GM12878 (cell line): ENCODE data around the gene OR11H12. TPM values are rescaled to one million over a fixed set of nuclear protein-coding genes. Genes with fewer than 3 reads are reported as not detected.
"Not testable (repeated sequence)": the region's sequence is repeated elsewhere in the genome, so short reads cannot be mapped to it uniquely, and the experiment has no call there.

Experiments used
- ATAC-seq: fragments of 200-7000 bp; cut with Tn5 transposase; 3 replicates; pipeline ENCODE4 v1.9.1; 2020; ENCODE audit warnings: mild to moderate bottlenecking, moderate library complexity
- Bru-seq: library from RNA; stranded (reverse); fragments of 400-500 nt; gene quantifications from one replicate; lab custom pipeline; 2021; lab: Mats Ljungman, UMichigan
- BruChase-seq, 2 experiments: library from RNA; stranded (reverse); fragments of 400-500 nt; gene quantifications; one replicate each; lab custom pipeline; 2021; lab: Mats Ljungman, UMichigan
- BruUV-seq: library from RNA; stranded (reverse); fragments of 400-500 nt; replicated peaks from 2 replicates; lab custom pipeline; 2021; lab: Mats Ljungman, UMichigan
- CTCF ChIA-PET: fragments of 300-600 bp; sonication (Branson Sonifier 250); formaldehyde crosslinking; extraction: SDS; loops from one replicate; lab custom pipeline; 2021; ENCODE audit warnings: inconsistent platforms; lab: Yijun Ruan, JAX
- POLR2A ChIA-PET: fragments of 350-600 bp; formaldehyde crosslinking; extraction: SDS; loops from one replicate; lab custom pipeline; 2021; ENCODE audit warnings: inconsistent platforms; lab: Charles Lee
- RAD21 ChIA-PET: fragments of 300-600 bp; sonication (Branson Sonifier 250); formaldehyde crosslinking; loops from one replicate; lab custom pipeline; 2023; ENCODE audit warnings: antibody characterized with exemption; ENCODE audit not compliant: unreplicated experiment; lab: Charles Lee
- SMC1A ChIA-PET: fragments of 300-600 bp; sonication (Branson Sonifier 250); formaldehyde crosslinking; loops from one replicate; lab custom pipeline; 2023; ENCODE audit not compliant: unreplicated experiment, uncharacterized antibody; lab: Charles Lee
- DNase-seq: peaks from one replicate; pipeline ENCODE4 v3.0.0-alpha.2; 2011; ENCODE audit warnings: low read depth, low spot score
- FAIRE-seq: peaks from 3 replicates; lab custom pipeline; 2011; peaks lifted over from hg19 to GRCh38; lab: Jason Lieb, UNC
- H2AFZ ChIP-seq: 2 replicates; pipeline ENCODE4 v1.6.0; 2011; ENCODE audit warnings: low read depth, low read length, control low read depth; ENCODE audit not compliant: control insufficient read depth
- H3K27ac ChIP-seq: 2 replicates; pipeline ENCODE4 v1.5.1; 2011; ENCODE audit warnings: control low read depth; ENCODE audit not compliant: control insufficient read depth, insufficient read depth
- H3K27me3 ChIP-seq, 2 experiments: replicated peaks in 1 of 2; 2 replicates each; pipeline versions ENCODE4 v1.6.0 to v1.6.1; 2011; ENCODE audit warnings: low read length in 1 of 2; ENCODE audit not compliant: control insufficient read depth in 2 of 2, insufficient read depth in 2 of 2
- H3K36me3 ChIP-seq, 2 experiments: 2 replicates each; pipeline ENCODE4 v1.5.1; 2011; ENCODE audit warnings: low read length in 1 of 2; ENCODE audit not compliant: control insufficient read depth in 2 of 2, insufficient read depth in 2 of 2
- H3K4me1 ChIP-seq: 2 replicates; pipeline ENCODE4 v1.6.1; 2011; ENCODE audit warnings: mild to moderate bottlenecking, low read length, moderate library complexity, mixed read lengths; ENCODE audit not compliant: control insufficient read depth, insufficient read depth
- H3K4me2 ChIP-seq: 2 replicates; pipeline ENCODE4 v1.6.0; 2011; ENCODE audit warnings: control low read depth; ENCODE audit not compliant: control insufficient read depth, insufficient read depth
- H3K4me3 ChIP-seq: fragments of 200-600 bp; sonication (generic); 2 replicates; pipeline ENCODE4 v1.5.1; 2016
- H3K79me2 ChIP-seq: 2 replicates; pipeline ENCODE4 v1.6.0; 2011; ENCODE audit warnings: low read length; ENCODE audit not compliant: control insufficient read depth, insufficient read depth
- H3K9ac ChIP-seq: 2 replicates; pipeline ENCODE4 v1.8.0; 2011; ENCODE audit warnings: low read length, control low read depth, mixed read lengths; ENCODE audit not compliant: control insufficient read depth, insufficient read depth
- H3K9me3 ChIP-seq: replicated peaks from 3 replicates; pipeline ENCODE4 v1.5.1; 2011; ENCODE audit warnings: mild to moderate bottlenecking, low read length; ENCODE audit not compliant: control insufficient read depth, insufficient read depth
- H4K20me1 ChIP-seq: 2 replicates; pipeline ENCODE4 v1.6.0; 2011; ENCODE audit not compliant: control insufficient read depth, insufficient read depth
- WGBS: methylation state at CpG from one replicate; pipeline ENCODE4 v1.1.6; 2016; ENCODE audit warnings: low lambda C conversion rate; ENCODE audit not compliant: insufficient replicate concordance, insufficient coverage; ENCODE audit errors: missing lambda C conversion rate; 5-methylcytosine and 5-hydroxymethylcytosine counted together
- in situ Hi-C: fragments of 300-500 bp; cut with MboI; formaldehyde crosslinking; loops from 9 replicates; pipeline ENCODE4 v1.14.3; 2018; ENCODE audit warnings: mixed read lengths
- intact Hi-C: fragments of 100-400 bp; cut with micrococcal nuclease; formaldehyde crosslinking; loops from one replicate; pipeline ENCODE4 v1.14.2; 2022; ENCODE audit not compliant: unreplicated experiment
- long read RNA-seq, 2 experiments: library from polyadenylated mRNA; unstranded; transcript quantifications; one replicate each; pipeline ENCODE4 v2.0.0, GENCODE V29; 2019 to 2020
- polyA minus RNA-seq, 3 experiments: library from RNA; depleted of rRNA, polyadenylated mRNA; stranded (reverse); fragments of >200 nt; gene quantifications; 2 replicates each; pipeline ENCODE4 v1.2.3, GENCODE V29; 2011
- polyA plus RNA-seq, 11 experiments: library from polyadenylated mRNA; depleted of rRNA in 4 of 11; unstranded in 6 of 11; stranded (reverse) in 5 of 11; fragments of >200 nt; fragmentation: Nextera tagmentation in 4 of 11; fragmentation: Illumina TruSeq in 1 of 11; extraction: Ambion mirVana in 4 of 11; extraction: Trizol in 1 of 11; gene quantifications; 1 replicate in 1 of 11; 2 replicates in 10 of 11; pipeline versions ENCODE4 v1.2.1 to v1.2.3, GENCODE V29; 2011 to 2016; ENCODE audit warnings: inconsistent platforms in 2 of 11, missing spikeins in 2 of 11, low read depth in 1 of 11
- total RNA-seq, 4 experiments: library from RNA; depleted of rRNA in 3 of 4; stranded (reverse); fragments of >200 nt in 3 of 4; fragmentation: Illumina TruSeq in 1 of 4; extraction: Trizol in 1 of 4; gene quantifications; 2 replicates each; pipeline versions ENCODE4 v1.2.1 to v1.2.3, GENCODE V29; 2013 to 2021

OR11H12 gene
- not detected in 2 replicates for total RNA-seq (2013; cell fraction: nucleolus; rRNA removed)
- not detected in 2 replicates for total RNA-seq (2014; rRNA removed)
- total RNA-seq (2014; rRNA removed; fragmentation: Illumina TruSeq; extraction: Trizol) = not detected in 2 replicates
- total RNA-seq (2021) = not detected in 2 replicates
- polyA plus RNA-seq (2011; ENCODE audit: low read depth) = not detected
- not detected in 2 replicates for polyA plus RNA-seq (2011; rRNA removed)
- polyA plus RNA-seq (2011; cell fraction: cytosol; rRNA removed) = not detected in 2 replicates
- polyA plus RNA-seq (2011; cell fraction: nucleus; rRNA removed) = not detected in 2 replicates
- polyA plus RNA-seq (2012) = not detected in 2 replicates
- not detected in 2 replicates for polyA plus RNA-seq (2014; fragmentation: Illumina TruSeq; extraction: Trizol)
- not detected for polyA plus RNA-seq (2014; fragmentation: Nextera tagmentation; extraction: Ambion mirVana)
- not detected in 2 replicates for polyA plus RNA-seq (2014; rRNA removed)
- polyA plus RNA-seq (2016; fragmentation: Nextera tagmentation; extraction: Ambion mirVana) = not detected
- polyA minus RNA-seq (2011; rRNA and poly(A)+ RNA removed) = not detected in 2 replicates
- not detected in 2 replicates for polyA minus RNA-seq (2011; cell fraction: cytosol; rRNA and poly(A)+ RNA removed)
- not detected in 2 replicates for polyA minus RNA-seq (2011; cell fraction: nucleus; rRNA and poly(A)+ RNA removed)
- not detected for Bru-seq, nascent RNA
- not detected for BruChase-seq, experiment 1, labeled RNA remaining after a 6-hour chase
- not detected for BruChase-seq, experiment 2, labeled RNA remaining after a 2-hour chase
- long read RNA-seq, experiment 1 = 0 reads
- long read RNA-seq, experiment 2 = 0 reads

GRCh38 chr14:18600817-18601216 is at the start of gene OR11H12:
TSS of gene OR11H12 (plus strand) at chr14:18601117. CDS start at chr14:18601117, 0 bp downstream.
- H2AFZ ChIP-seq, ATAC-seq, FAIRE-seq, H3K27ac ChIP-seq, H3K9me3 ChIP-seq, H3K4me1 ChIP-seq, DNase-seq, H3K9ac ChIP-seq, BruUV-seq, H3K27me3 ChIP-seq, RAD21 ChIA-PET, H4K20me1 ChIP-seq, H3K4me3 ChIP-seq, CTCF ChIA-PET, H3K4me2 ChIP-seq, in situ Hi-C loops, H3K79me2 ChIP-seq, SMC1A ChIA-PET, intact Hi-C loops, POLR2A ChIA-PET, H3K36me3 ChIP-seq: not testable (repeated sequence)
- no CpG with 5 or more reads among the region's 3 CpGs for WGBS

GRCh38 chr14:18582908-18583307 is 18.0 kb upstream of the OR11H12 start:
- not testable (repeated sequence) for H3K27ac ChIP-seq

GRCh38 chr14:18626610-18627213 is 25.8 kb downstream of the OR11H12 start:
- POLR2A ChIA-PET, FAIRE-seq, H3K9ac ChIP-seq, H3K27me3 ChIP-seq, CTCF ChIA-PET, H3K4me3 ChIP-seq, BruUV-seq, H3K27ac ChIP-seq, H3K4me1 ChIP-seq, H2AFZ ChIP-seq, H4K20me1 ChIP-seq, intact Hi-C loops, RAD21 ChIA-PET, DNase-seq, in situ Hi-C loops, H3K79me2 ChIP-seq, H3K9me3 ChIP-seq, SMC1A ChIA-PET, H3K36me3 ChIP-seq, ATAC-seq, H3K4me2 ChIP-seq: not testable (repeated sequence)
- no CpG with 5 or more reads among the region's 32 CpGs for WGBS

More at GRCh38 chr14:18582908-18583307, 18.0 kb upstream of the OR11H12 start:
- CTCF ChIA-PET, intact Hi-C loops, H2AFZ ChIP-seq, H3K4me2 ChIP-seq, H3K9me3 ChIP-seq, RAD21 ChIA-PET, H3K9ac ChIP-seq, in situ Hi-C loops, POLR2A ChIA-PET, H3K79me2 ChIP-seq, BruUV-seq, FAIRE-seq, H3K4me1 ChIP-seq, H3K27me3 ChIP-seq, H3K4me3 ChIP-seq, SMC1A ChIA-PET, DNase-seq, H3K36me3 ChIP-seq, H4K20me1 ChIP-seq, ATAC-seq: not testable (repeated sequence)
- WGBS = 83% methylated on average over 14 of the region's 31 CpGs
